HG02981 (cell line): ENCODE measurements around the gene SERP1.
"Not testable (repeated sequence)": the region's sequence is repeated elsewhere in the genome, so short reads cannot be mapped to it uniquely, and the experiment has no call there.

Source experiments
- ATAC-seq: cut with Tn5 transposase; IDR thresholded peaks from one replicate; pipeline ENCODE4 v1.9.1; 2021; ENCODE audit warnings: mild to moderate bottlenecking, moderate library complexity; ENCODE audit not compliant: unreplicated experiment

SERP1 gene

DNA sequence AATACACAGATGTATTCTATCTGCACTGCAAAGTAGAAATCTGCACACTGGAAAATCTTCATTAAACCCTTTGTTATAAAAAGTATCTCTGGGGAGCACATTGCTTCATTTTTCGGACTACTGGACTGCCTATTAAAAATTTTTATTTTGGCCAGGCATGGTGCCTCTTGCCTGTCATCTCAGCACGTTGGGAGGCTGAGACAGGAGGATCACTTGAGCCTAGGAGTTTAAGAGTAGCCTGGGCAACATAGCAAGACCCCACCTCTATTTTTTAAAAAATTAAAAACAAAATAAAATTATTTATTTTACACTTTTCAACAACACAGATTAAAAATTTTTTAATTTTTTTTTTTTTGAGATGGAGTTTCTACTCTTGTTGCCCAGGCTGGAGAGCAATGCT lies 6.0 kb downstream of the SERP1 start:
- ATAC-seq: no peak

DNA sequence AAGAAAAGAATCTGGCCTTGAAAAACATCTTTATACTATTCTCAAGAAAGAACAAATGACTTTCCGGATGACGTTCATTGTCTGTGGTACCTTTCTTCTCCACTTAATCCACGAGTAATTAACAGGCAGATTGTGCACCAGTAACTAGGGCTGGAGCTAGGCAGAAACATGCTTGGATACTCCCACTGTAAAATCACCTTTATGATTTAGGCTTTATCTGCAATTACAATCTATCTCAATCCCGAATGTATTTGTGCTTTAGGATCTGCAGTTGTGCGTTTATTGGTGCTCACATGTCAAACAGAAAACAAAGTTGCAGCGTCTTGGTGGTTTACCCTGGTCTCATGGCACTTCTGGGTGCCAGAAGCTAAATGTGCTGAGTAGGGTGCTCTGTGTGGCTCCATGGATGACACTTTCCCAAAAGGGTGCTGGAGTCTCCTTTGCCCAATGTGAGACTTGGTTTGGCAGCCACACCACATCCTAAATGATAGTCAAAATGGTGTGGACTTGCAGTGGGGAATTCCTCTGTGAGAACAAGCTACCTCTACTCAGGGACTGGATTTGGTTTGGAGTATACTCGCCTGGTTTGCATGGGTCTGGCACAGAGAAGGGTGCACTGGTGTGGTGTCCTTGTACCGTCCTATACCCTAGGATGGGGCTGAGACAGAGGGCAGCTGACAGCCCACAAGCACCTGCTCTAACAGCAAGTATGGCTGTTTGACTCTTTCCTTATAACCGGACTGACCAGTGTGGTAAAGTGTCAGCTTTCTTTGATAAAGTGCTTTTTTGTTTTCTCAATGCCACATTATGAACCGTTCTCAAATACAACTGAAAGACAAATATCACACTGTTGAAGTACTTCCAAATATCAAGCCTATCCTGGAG lies 7.7 kb downstream of the SERP1 start:
- no peak for ATAC-seq

DNA sequence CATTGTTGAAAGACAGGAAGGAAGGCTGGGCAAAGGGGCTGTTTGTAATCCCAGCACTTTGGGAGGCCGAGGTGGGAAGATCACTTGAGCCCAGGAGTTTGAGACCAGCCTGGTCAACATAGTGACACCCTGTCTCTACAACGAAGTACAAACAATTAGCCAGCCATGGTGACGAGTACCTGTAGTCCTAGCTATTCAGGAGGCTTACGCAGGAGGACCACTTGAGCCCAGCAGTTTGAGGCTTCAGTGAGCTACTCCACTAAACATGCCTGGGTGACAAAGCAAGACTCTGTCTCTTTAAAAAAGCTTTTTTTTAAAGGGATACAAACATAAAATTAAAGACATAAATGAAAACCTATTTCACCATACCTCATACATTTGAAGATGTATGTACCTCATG lies 11.1 kb downstream of the SERP1 start:
- ATAC-seq: no peak

DNA sequence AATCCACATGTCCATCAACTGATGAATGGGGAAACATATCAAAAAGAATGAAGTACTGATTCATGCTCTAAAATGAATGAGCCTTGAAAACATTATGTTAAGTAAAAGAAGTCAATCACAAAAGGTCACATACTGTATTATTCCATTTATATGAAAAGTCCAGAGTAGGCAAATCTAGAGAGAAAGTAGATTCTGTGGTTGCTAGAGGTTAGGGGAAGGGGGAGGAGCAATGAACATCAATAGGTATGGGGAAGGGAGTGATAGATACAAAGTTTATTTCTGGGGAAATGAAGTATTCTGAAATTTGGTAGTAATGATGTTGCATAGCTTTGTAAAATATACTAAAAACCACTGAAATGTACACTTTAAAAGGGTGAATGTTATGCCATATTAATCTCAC lies 14.5 kb downstream of the SERP1 start:
- no peak for ATAC-seq

GRCh38 chr3:150528354-150528797 lies 17.9 kb downstream of the SERP1 start:
- ATAC-seq: no peak

- ATAC-seq: no peak
Observed at GRCh38 chr3:150527464-150528255, 18.6 kb downstream of the SERP1 start.

DNA sequence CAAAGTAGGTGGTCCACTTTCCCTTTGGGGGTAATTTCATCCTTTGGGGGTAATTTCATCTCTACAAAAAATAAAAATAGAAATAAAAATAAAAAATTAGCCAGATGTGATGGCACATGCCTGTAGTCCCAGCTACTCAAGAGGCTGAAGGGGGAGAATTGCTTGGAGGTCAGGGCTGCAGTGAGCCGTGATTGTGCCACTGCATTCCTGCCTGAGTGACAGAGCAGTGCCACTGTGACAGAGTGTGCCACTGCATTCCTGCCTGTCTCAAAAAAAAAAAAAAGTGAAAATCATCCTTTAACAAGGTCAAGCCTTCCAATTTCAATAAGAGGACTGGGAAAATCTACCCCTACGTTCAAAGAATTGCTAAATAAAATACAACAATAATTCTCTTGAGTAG lies 22.8 kb downstream of the SERP1 start:
- ATAC-seq: no peak

DNA sequence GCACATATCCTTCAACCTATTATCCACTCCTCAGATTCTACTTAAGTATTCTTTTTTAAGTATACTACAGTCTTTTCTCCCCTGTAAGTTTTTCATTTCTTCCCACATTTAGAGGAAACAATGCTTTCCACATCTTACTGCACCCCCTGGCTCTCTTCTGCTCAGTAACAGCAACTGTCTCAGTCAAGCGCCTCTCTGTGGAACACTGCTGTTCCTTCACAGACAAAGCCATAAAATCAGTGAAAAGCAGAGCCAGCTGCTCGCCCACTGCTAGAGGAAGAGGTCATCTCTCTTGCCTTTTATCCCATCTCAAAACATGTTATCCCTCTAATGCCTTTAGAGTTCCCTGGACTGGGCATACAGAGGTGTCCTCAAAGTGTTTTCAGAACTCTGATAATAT lies 24.8 kb downstream of the SERP1 start:
- ATAC-seq: no peak

DNA sequence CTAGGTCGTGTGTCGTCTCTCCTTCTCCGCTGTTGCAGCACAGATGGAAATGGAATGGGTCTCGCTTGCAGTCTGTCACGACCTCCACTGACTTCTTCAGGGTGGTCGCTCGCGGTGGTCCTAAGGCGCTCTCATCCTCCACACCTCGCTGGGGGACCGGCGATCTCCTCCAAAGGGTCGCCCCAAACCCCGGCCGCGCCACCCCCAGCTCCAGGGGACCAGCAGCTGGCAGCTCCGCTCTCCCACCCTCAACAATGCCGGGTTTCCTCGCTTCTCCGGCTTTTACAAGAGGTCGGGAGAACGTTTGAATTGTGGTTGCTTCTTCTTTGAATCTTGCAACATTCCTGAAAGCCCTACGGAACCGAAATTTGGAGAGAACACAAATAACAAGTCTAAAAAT lies 25.9 kb downstream of the SERP1 start:
- ATAC-seq: no peak

DNA sequence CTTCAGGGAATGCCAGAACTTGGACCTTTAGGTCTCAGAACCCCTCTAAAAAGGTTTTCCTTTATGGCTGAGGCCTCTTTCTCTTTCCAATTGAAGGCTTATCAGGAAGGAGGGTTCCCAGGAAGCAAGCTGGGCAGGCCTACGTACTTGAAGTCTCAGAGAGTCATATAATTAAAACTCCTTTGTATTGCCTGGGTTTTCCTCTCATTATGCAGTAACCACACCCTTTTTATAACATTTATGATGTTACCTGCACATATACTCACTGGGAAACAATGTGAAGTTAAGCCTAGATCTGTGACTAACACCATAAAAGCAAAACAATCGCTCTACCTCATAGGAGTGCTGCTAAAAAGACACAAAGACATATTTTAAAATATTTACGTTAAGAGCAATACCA lies 27.3 kb downstream of the SERP1 start:
- no peak for ATAC-seq

DNA sequence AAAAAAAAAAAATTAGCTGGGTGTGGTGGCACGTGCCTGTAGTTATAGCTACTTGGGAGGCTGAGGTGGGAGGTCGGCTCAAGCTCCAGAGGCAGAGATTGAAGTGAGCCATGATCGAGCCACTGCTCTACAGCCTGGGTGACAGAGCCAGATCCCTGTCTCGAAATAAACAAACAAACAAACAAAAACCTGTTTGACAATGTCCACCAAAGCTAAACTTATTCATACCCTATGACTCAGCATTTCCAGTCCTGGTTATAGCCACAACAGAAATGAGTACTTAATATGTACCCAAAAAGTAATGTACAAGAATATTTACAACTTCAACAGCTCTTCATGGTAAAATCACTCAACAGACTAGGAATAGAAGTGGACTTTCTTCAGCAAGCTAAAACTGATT lies 31.1 kb downstream of the SERP1 start:
- ATAC-seq: no peak

DNA sequence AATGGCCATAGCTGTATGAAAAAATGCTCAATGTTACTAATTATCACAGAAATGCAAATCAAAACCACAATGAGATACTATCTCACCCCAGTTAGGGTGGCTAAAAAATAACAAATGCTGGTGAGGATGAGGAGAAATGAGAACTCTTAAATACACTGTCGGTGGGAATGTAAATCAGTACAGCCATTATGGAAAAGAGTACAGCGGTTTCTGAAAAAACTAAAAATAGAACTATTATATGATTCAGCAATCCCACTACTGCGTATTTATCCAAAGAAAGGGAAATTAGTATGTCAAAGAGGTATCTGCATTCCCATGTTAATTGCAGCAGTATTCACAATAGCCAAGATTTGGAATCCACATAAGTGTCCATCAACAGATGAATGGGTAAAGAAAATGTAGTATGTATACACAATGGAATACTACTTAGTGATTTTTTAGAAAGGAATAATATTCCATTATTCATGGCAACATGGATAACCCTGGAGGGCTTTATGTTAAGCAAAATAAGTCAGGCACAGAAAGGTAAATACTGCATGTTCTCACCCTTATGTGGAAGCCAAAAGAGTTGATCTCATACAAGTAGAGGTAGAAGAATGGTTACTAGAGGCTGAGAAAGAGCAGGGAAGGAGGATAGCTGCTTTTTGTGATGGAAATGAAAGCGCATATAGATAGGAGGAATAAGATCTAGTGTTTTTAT lies 35.0 kb downstream of the SERP1 start:
- ATAC-seq: no peak

DNA sequence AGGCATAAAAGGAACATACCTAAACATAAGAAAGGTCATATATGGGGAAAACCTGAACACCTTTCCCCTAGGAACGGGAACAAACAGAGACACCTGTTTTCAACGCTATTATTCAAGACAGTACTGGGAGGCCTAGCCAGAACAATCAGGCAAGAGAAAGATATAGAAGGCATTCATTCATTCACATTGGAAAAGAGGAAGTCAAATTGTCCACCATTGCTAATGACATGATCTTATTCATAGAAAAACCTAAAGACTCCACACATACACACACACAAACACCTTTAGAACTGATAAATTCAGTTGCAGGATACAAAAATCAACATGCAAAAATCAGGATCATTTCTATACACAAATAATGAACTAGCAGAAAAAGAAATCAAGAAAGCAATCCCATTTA lies 36.5 kb downstream of the SERP1 start:
- no peak for ATAC-seq

DNA sequence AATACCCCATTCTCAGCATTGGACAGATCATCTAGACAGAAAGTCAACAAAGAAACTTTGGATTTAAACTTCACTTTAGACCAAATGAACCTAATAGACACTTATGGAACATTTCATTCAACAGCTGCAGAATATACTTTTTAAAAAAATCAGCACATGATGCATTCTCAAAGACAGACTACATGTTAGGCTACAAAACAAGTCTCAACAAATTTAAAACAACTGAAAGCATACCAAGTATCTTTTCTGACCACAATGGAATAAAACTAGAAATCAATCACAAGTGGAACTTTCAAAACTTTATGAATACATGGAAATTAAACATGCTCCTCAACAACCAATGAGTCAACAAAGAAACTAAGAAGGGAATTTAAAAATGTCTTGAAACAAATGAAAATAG lies 37.9 kb downstream of the SERP1 start:
- ATAC-seq: no peak

DNA sequence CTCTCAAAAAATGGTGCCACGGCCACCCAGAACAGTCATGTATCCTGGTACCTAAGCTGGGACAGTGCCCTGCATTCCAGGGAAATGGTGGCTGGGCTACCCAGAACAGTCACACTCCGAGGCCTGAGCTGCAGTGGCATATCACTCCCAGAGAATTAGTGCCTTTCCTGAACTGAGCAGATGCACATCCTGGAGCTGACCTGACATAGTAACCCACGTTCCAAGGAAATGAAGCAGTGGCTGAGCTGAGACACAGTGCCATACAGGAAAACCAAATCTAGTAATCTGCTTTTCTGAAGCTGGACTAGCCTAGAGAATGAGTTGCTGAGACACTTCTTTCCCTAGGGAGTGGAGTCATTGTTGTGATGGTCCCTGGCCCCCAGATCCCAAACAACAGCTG lies 41.8 kb downstream of the SERP1 start:
- ATAC-seq: no peak

GRCh38 chr3:150503402-150504099 lies 42.7 kb downstream of the SERP1 start:
- no peak for ATAC-seq

DNA sequence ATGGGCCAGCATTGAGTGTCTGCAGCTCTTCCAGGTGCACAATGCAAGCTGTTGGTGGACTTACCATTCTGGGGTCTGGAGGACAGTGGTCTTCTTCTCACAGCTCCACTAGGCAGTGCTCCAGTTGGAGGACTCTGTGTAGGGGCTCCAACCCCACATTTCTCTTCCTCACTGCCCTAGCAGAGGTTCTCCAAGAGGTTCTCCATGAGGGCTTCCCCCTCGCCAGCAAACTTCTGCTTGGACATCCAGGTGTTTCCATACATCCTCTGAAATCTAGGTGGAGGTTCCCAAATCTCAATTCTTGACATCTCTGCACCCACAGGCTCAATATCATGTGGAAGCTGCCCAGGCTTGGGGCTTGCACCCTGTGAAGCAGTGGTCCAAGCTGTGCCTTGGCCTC lies 45.3 kb downstream of the SERP1 start:
- not testable (repeated sequence) for ATAC-seq

GRCh38 chr3:150497956-150498355 lies 48.3 kb downstream of the SERP1 start:
- ATAC-seq: no peak

DNA sequence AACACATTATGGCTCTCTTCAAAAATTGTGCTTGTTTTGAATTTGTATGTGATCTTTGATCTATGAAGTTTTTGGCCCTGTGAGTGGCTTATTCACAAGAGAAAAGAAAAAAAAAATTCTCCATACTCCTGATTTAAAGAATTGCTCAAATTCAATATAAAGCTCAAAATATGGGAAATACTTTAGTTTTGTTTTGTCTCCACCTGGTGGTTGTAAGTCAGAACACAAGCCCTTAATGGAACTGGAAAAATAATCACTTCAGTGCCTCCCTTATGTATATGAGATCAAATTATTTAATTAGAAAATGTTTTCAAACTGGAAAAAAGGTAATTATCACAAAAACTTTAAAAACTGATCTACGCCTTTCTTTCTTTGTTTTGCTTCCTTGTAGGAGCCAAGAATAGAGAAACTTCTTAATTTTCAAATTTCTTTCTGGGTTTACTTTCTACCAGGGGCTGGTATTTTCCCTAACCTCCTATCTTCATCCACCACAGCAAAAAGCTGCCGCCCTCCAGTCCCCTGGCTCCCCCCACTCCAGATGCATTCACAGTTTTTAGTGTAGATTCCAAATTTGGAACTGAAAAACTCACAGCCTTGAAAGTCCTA lies 50.6 kb downstream of the SERP1 start:
- ATAC-seq: no peak

DNA sequence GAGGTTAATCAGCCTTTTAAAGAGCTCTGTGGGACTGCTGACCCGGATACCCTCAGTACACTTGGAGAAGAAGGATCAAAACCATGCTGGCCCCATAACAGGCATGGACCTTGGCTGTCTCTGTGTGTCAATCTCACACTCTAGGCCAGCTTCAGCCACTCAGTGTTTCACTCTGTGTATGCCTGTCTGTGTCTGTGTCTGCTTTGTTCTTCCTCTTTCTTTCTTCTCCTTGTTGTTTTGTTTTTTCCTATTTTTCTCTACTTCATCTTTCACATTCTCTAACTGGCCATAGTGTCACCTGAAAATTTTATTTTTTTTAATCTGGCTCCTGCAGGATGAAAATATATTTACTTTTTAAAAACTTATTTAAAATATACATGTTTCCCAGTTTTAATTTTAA lies 51.1 kb downstream of the SERP1 start:
- ATAC-seq: no peak
